Measurements from ENCODE around the gene NFAM1.

DNA sequence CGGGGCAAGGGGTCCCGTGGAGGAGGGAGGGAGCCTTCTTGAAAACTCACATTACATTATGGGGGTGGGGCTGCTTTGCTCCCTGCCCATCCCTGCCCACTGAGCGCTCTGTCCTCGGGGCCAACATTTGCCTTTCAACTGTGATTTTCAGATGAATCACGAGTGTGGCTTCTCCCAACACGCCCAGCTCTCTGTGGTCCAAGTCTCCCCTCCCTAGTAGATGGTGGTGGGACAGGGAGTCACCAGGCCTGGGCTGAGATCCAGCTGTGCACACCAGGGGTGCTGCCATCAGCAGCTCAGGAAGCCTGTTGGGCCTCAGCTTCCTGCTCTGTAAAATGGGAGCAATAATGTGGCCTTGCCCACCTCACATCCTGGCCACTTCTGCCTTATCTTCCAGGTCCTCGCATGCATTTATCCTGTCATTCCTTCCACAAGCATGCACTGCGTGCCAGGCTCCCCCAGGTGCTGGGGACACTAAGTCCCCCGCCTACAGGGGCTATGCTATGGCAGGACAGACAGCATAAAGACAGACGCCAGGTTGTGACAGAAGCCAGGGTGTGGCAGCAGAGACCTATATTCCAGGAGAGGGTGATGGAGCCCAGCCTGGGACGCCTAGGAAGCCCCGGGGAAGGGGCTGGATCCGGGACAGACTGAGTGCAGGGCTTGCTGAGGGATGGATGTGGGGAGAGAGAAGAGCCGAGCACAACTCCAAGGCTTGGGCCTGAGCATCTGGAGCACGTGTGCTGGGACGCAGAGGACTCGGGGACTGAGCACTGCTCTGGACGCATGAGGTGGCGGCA lies 30.5 kb downstream of the NFAM1 start:
- no peak for TF ChIP-seq POU2F2 (IDR thresholded peaks at IDR 0.05; ENCODE audit: low read depth, low read length)
- no peak for TF ChIP-seq POLR2AphosphoS5 (IDR thresholded peaks at IDR 0.05; ENCODE audit: low read depth, low read length)
- TF ChIP-seq POLR2A (IDR thresholded peaks at IDR 0.05; ENCODE audit: low read depth, low read length): no peak
- no peak for TF ChIP-seq TAF1 (IDR thresholded peaks at IDR 0.05; ENCODE audit: low read depth, low read length)
- TF ChIP-seq PAX5 (IDR thresholded peaks at IDR 0.05; ENCODE audit: insufficient read depth, low read length, severe bottlenecking): no peak
- no peak for TF ChIP-seq SPI1 (IDR thresholded peaks at IDR 0.05; ENCODE audit: low read depth, low read length)
